Hepatocyte (in vitro differentiated cells): Measurements from ENCODE around the gene AK5. TPM values are rescaled to one million over a fixed set of nuclear protein-coding genes. Genes with fewer than 3 reads are reported as not detected.

Source experiments
- DNase-seq: peaks from one replicate; pipeline ENCODE4 v3.0.0-alpha.2; 2016; ENCODE audit warnings: low spot score
- H2AFZ ChIP-seq: fragments of 200-600 bp; sonication (generic); 2 replicates; pipeline ENCODE4 v1.6.0; 2016; ENCODE audit warnings: antibody characterized with exemption, mild to moderate bottlenecking
- H3K27ac ChIP-seq: fragments of 200-600 bp; sonication (generic); 2 replicates; pipeline ENCODE4 v1.5.1; 2016; ENCODE audit warnings: mild to moderate bottlenecking
- H3K27me3 ChIP-seq: fragments of 200-600 bp; sonication (generic); 2 replicates; pipeline ENCODE4 v1.6.1; 2016
- H3K36me3 ChIP-seq: fragments of 200-600 bp; sonication (generic); replicated peaks from 2 replicates; pipeline ENCODE4 v1.5.1; 2016; ENCODE audit warnings: low read depth; ENCODE audit not compliant: insufficient read depth
- H3K4me1 ChIP-seq: fragments of 200-600 bp; sonication (generic); 2 replicates; pipeline ENCODE4 v1.5.1; 2016; ENCODE audit warnings: mild to moderate bottlenecking, moderate library complexity; ENCODE audit not compliant: insufficient read depth
- H3K4me2 ChIP-seq: fragments of 200-600 bp; sonication (generic); 2 replicates; pipeline ENCODE4 v1.6.0; 2016
- H3K4me3 ChIP-seq: fragments of 200-600 bp; sonication (generic); 2 replicates; pipeline ENCODE4 v1.5.1; 2016; ENCODE audit warnings: mild to moderate bottlenecking
- H3K79me2 ChIP-seq: fragments of 200-600 bp; sonication (generic); 2 replicates; pipeline ENCODE4 v1.6.0; 2017; ENCODE audit warnings: mild to moderate bottlenecking
- H3K9me2 ChIP-seq: fragments of 200-600 bp; sonication (generic); replicated peaks from 2 replicates; pipeline ENCODE4 v1.6.0; 2017; ENCODE audit warnings: mild to moderate bottlenecking; ENCODE audit not compliant: insufficient read depth
- H3K9me3 ChIP-seq: fragments of 200-600 bp; sonication (generic); 2 replicates; pipeline ENCODE4 v1.5.1; 2016; ENCODE audit warnings: low read depth, mild to moderate bottlenecking
- H4K20me1 ChIP-seq: fragments of 200-600 bp; sonication (generic); 2 replicates; pipeline ENCODE4 v1.6.0; 2016; ENCODE audit warnings: mild to moderate bottlenecking; ENCODE audit not compliant: insufficient read depth, poor library complexity, severe bottlenecking
- CTCF ChIP-seq: fragments of 200-600 bp; sonication (generic); IDR thresholded peaks from 2 replicates; pipeline ENCODE4 v1.5.1; 2016; ENCODE audit warnings: antibody characterized with exemption, mild to moderate bottlenecking; ENCODE audit not compliant: poor library complexity
- EZH2 ChIP-seq: fragments of 200-600 bp; sonication (generic); IDR thresholded peaks from 2 replicates; pipeline ENCODE4 v1.6.1; 2016; ENCODE audit warnings: antibody characterized with exemption, mild to moderate bottlenecking, borderline replicate concordance
- EZH2phosphoT487 ChIP-seq: fragments of 200-600 bp; sonication (generic); IDR thresholded peaks from one replicate; pipeline ENCODE4 v1.6.1; 2018; ENCODE audit warnings: antibody characterized with exemption, mild to moderate bottlenecking, low read depth, moderate library complexity; ENCODE audit not compliant: unreplicated experiment, severe bottlenecking
- WGBS: methylation state at CpG from one replicate; pipeline ENCODE4 v1.1.6; 2016; ENCODE audit warnings: low lambda C conversion rate; ENCODE audit errors: missing lambda C conversion rate; 5-methylcytosine and 5-hydroxymethylcytosine counted together
- polyA plus RNA-seq: library from polyadenylated mRNA; unstranded; fragments of >200 nt; fragmentation: Nextera tagmentation; extraction: Ambion mirVana; gene quantifications from 2 replicates; pipeline ENCODE4 v1.2.1, GENCODE V29; 2016
- total RNA-seq: library from RNA; depleted of rRNA; stranded (reverse); fragments of >200 nt; gene quantifications from 2 replicates; pipeline ENCODE4 v1.2.3, GENCODE V29; 2014

AK5 gene
- total and polyA plus RNA-seq, 2 experiments from 2014 or later, result 0.05 TPM; not detected in 1

DNA sequence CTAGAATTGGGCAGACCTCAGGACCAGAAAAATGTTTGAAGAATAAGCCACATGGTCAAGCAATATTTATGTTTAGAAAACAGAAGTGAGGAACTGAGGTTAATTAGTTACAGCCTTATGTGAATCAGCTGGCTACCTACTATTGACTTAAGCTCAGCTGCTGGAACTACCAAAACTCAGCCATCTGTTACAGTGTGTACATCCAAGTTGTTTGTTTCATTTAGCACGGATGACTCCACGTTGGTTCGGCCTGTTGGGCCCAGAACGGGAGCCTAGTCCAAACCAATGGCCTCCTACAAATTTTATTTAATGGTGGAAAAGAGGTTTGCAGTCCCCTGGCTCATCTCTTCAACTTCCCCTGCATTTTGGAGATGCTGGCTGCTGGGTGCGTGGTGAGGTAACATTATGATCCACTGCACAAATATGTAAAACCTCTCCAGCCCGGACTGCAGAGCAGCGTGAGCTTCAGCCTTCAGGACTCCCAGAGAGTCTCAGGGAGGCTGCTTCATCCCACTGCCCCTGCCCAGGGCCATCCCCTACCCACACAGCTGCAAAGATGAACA lies 257.2 kb downstream of the AK5 start:
- Histone ChIP-seq H3K4me3 (no peak overlapping the region), H3K27me3 (no peaks in the 10 kb centered on the region), H2AFZ (no peak overlapping the region), H3K9me3 (no peaks in the 10 kb centered on the region), H3K4me1 (no peaks in the 10 kb centered on the region), H3K27ac (no peak overlapping the region), H3K79me2 (no peaks in the 10 kb centered on the region), H3K9me2 (no peaks in the 10 kb centered on the region), H4K20me1 (no peaks in the 10 kb centered on the region), H3K36me3 (no peaks in the 10 kb centered on the region), H3K4me2 (no peak overlapping the region)
- WGBS, result 66% methylated on average over 7 of the region's 7 CpGs
- TF ChIP-seq CTCF, result no peak
- peak; percentile 20 for DNase-seq

DNA sequence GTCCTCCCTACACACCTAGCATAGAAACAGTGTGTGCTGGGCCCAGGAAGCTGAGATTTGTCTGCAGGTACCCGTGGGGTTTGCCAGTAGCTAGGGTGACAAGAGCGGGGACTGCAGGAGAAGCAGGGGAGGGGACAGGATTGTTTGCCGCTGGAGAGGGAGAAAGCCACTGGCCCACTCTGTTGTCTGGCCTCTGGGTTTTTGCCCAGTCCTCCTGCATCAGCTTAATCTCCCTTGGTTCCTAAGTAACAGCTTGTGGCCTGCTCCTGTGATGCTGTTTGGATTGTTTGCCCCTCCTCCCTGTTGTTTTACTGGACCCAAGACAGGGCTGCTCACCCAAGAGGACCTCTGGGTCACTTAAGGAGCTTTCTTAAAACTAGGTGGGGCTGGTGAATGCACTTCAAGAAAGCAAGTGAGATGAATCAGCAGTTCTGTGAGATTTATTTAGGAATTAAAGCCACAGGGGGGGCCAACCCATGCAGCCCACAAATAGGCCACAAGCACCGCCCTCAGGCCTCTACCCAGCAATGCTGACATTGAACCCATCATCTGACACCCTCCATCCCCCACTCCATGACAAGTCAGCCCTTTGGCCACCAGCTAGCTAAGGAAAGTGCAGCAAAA lies 257.8 kb downstream of the AK5 start:
- Histone ChIP-seq H2AFZ (no peak overlapping the region), H3K9me3 (no peaks in the 10 kb centered on the region), H4K20me1 (no peaks in the 10 kb centered on the region), H3K4me1 (no peaks in the 10 kb centered on the region), H3K79me2 (no peaks in the 10 kb centered on the region), H3K27me3 (no peaks in the 10 kb centered on the region), H3K4me3 (no peak overlapping the region), H3K27ac (no peak overlapping the region), H3K9me2 (no peaks in the 10 kb centered on the region), H3K36me3 (no peaks in the 10 kb centered on the region), H3K4me2 (no peak overlapping the region)
- TF ChIP-seq EZH2phosphoT487, result no peak
- TF ChIP-seq CTCF, result no peak
- no peak for TF ChIP-seq EZH2
- WGBS, result 59% methylated on average over 4 of the region's 4 CpGs
- DNase-seq, result no peak

- Histone ChIP-seq H3K36me3 (no peaks in the 10 kb centered on the region), H3K9me2 (no peaks in the 10 kb centered on the region), H3K4me1 (no peaks in the 10 kb centered on the region), H3K27ac (no peak overlapping the region), H3K9me3 (no peaks in the 10 kb centered on the region), H2AFZ (no peak overlapping the region), H3K79me2 (no peaks in the 10 kb centered on the region), H3K4me3 (no peak overlapping the region), H4K20me1 (no peaks in the 10 kb centered on the region), H3K27me3 (no peaks in the 10 kb centered on the region), H3K4me2 (no peak overlapping the region)
- DNase-seq, result no peak
- no peak for TF ChIP-seq EZH2
- no peak for TF ChIP-seq EZH2phosphoT487
- no peak for TF ChIP-seq CTCF
- whole genome bisulfite sequencing, result 92% methylated on average over 6 of the region's 6 CpGs
Measured at GRCh38 chr1:77540501-77541161, 258.8 kb downstream of the AK5 start.
